HG02678 (cell line): Measurements from ENCODE around the gene ANKFY1.
"Not testable (repeated sequence)": the region's sequence is repeated elsewhere in the genome, so short reads cannot be mapped to it uniquely, and the experiment has no call there.

Source experiments
- ATAC-seq: cut with Tn5 transposase; IDR thresholded peaks from one replicate; pipeline ENCODE4 v1.9.1; 2021; ENCODE audit warnings: mild to moderate bottlenecking, moderate library complexity; ENCODE audit not compliant: unreplicated experiment

Gene ANKFY1

DNA sequence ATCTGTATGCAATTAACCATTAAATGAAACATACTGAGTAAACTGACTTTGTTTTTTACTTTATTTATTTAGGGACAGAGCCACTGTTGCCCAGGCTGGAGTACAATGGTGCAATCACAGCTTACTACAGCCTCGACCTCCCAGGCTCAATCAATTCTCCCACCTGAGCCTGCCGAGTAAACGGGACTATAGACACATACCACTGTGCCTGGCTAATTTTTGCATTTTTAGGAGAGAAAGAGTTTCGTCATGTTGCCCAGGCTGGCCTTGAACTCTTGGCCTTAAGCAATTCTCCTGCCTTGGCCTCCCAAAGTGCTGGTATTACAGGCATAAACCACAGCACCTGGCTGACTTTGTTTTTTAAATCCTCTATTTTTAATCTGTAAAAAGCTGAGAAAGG, 42.6 kb downstream of the ANKFY1 start:
- ATAC-seq, result no peak

DNA sequence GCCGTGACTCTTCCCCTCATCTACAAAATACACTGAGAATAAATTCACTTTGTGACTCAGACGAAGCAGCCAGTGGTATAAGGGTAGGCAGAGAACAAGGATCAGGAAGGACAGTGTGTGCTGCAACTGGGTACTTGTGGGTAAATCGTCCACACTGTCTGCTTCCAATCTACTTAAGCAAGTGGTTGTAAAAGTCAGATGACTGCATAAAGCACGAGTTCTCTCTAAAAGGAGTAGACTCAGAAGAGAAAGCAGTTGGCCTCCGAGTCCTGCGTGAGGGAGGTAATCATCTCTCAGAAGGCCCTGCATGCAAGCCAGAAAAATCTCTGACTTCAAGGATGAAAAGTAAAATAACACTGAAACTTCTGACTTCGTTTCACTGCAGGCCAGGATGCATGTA, 43.1 kb downstream of the ANKFY1 start:
- ATAC-seq, result no peak

- no peak for ATAC-seq
These were observed 44.5 kb downstream of the ANKFY1 start for GRCh38 chr17:4219241-4219640.

DNA sequence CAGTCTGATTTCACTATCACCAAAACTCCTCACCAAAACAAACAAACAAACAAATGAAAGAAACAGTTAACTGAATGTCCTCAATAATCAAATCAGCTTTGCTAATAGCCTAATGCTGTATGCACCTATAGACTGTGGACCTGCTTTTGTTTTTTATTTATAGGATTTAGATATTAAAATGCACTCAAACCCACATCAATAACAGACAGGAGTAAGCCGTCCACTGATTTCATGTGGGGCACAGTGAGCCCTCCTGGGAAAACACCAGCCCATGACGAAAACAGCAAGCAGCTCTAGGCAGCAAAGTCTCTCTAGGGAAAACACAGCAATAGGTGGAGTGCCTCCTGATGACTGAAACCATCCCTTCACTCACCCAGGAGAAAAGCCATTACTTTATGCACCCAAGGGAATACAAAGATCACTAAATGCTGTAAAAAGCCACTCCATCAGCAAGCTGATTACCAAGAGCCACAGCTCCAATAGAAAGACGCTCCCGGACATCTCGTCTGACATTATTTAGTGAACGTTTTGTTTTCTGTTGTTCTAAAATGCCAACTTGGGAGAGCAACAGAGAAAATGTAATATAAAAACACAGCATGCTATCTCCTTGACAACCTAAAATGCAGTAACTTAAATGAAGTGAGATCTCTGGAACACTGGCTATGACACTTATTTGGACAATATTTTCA, 47.8 kb downstream of the ANKFY1 start:
- no peak for ATAC-seq

DNA sequence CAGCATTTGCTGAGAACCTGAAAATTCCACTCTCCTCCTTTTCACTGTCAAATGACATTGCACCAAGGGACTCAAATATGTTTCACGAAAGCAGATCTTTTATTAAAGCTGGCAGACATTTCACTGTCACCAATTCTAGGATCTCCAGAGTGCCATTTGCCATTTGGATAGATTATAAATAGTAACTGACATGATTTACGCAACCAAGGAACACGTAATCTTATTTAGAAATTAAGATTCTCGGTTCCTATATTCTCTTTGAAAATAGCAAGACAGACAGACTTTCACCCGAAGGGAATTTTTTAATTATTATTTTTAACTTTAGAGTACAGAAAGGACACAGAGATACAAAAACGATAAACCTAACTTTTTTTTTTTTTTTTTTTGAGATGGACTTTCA, 49.6 kb downstream of the ANKFY1 start:
- ATAC-seq, result no peak

DNA sequence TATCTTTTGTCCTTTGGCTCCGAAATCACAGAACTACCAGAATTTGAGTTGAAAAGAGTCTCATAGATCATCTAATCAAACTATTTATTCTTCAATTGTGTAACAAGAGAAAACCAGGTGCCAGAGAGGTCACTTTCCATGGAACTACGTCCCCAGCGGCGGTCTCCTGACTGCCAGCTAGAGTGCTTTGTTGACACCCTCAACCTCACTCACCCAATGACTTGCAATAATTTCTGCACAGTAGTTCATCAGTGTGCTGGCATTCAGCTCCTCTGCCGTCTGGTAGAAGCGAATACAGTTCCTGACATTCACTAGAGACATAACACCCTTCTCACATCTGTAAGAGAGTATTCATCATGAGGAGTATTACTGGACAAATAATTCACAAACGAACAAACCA, 54.2 kb downstream of the ANKFY1 start:
- no peak for ATAC-seq

DNA sequence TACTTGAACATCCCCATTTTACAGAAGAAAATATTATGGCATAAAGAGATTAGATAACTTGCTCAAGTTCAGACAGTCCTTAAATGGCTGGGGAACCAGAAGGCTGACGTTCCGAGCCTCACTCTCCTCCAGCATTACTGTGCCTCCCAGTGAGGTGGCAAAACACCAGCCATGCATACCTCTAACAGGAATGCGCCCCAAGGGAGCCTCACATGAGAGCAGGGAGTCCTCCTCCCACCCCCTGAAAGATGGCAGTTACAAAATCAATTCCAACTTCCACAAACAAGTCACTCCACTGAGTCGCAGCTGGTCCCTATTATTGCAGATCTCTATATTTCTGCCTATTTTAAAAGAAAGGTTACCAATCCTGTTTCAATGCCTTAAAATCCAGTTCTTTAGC, 55.5 kb downstream of the ANKFY1 start:
- no peak for ATAC-seq

- no peak for ATAC-seq
These were observed 56.8 kb downstream of the ANKFY1 start for GRCh38 chr17:4206962-4207361.

GRCh38 chr17:4205917-4206316, 57.9 kb downstream of the ANKFY1 start:
- ATAC-seq, result no peak

DNA sequence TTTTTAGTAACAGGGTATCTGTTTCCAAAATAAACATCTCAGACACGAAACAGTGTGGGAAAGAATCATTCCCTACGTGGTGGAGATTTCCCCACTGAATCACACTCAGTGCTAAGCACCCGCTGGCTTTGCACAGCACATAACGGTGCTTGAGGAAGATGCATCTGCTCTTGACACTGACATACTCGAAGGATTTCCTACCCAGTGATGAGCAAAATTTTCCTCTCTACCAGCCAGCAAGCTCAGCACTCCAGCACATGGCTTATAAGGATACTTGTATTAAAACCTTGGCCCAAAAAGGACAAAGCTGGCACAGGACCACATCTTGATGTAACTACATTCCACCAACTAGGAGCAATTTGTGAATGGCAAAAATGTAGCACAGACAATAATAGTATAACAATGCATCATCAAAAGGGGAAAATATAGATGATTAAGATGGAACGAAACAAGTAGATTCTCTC, 59.0 kb downstream of the ANKFY1 start:
- no peak for ATAC-seq

- ATAC-seq, result no peak
These were observed 59.6 kb downstream of the ANKFY1 start for GRCh38 chr17:4204190-4204589.

GRCh38 chr17:4201226-4201625, 62.6 kb downstream of the ANKFY1 start:
- ATAC-seq, result no peak

DNA sequence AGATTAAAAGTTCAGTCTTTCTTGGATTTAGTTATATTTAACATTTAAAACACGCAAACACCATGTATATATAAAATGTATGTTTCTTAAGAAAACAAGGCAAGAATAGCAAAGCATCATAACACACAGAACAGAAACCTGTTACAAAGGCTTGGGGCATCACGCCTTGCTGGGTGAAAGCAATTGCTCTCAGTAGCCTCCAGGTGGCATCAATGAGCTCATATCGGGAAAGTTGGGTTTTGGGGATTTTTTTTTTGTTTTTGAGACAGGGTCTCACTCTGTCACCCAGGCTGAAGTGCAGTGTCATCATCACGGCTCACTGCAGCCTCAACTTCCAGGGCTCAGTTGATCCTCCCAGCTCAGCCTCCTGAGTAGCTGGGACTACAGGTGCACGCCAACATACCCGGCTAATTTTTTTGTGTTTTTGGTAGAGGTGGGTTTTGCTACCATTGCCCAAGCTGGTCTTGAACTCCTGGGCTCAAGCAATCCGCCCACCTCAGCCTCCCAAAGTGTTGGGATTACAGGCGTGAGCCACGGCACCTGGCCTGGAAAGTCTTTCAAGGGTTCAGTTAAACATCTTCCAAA, 63.9 kb downstream of the ANKFY1 start:
- ATAC-seq, result no peak

- no peak for ATAC-seq
These were observed 64.8 kb downstream of the ANKFY1 start for GRCh38 chr17:4198995-4199394.

DNA sequence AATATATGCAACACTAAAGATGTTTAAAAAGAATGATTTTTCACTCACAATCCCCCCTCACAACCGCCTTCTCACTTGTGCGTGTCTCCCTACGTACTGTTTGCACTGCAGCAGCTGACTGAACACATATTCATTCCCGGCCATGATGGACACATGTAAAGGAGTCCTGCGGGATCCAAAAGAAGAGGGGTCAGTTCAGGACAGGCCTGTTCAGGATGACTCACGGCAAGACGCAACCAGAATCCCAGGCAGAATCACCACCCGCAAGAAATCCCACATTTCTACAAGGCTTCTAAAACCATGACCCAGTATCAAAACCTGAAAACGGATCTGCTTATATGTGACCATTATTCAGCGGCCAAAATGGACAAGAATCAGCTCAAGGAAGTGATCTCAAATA, 68.5 kb downstream of the ANKFY1 start:
- no peak for ATAC-seq

DNA sequence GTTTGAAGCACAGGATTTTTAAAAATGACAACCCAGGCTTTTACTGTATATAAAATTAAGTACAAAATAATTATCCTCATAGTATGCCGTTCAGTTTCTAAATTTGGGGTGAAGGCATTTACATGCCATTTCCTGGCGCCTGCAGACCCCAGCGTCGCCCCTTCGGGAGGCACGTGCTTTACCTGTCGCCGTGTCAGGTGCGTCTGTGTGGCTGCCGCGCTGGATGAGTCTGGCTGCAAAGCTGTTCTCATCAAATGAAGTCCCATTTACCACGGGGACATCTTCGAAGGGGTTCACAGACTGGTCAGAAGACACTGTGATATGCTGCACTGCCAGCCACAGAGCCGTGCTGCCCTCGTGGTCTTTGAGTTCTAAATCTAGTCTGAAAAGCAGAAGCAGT, 69.0 kb downstream of the ANKFY1 start:
- ATAC-seq, result no peak

DNA sequence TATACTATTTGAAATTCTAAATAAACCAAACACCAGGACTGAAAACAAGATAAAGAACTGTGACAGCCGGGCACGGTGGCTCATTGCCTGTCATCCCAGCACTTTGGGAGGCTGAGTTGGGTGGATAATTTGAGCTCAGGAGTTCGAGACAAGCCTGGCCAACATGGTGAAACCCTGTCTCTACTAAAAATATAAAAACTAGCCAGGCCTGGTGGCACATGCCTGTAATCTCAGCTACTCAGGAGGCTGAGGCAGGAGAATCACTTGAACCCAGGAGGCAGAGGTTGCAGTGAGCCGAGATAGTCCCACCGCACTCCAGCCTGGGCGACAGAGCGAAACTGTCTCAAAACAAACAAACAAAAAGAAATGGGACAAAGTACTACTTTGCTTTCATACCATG, 73.0 kb downstream of the ANKFY1 start:
- ATAC-seq, result not testable (repeated sequence)

- no peak for ATAC-seq
These were observed 74.5 kb downstream of the ANKFY1 start for GRCh38 chr17:4189280-4189679.

DNA sequence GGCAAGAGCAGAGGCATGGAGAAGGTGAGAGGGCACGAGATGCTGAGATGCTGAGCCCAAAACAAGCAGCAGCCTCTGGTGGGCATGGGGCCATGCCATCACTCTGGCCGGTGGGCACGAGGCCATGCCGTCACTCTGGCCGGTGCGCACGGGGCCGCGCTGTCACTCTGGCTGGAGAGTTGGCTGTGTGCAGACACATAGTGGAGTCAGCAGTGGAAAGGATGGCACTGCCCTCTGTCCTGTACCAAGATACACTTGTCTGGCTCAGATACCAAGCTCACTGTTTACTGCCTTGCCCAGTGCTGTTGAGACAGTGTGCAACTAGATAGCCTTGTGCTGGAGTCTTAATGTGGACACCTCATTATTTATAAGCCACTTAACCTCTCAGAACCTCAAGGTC, 75.7 kb downstream of the ANKFY1 start:
- no peak for ATAC-seq

DNA sequence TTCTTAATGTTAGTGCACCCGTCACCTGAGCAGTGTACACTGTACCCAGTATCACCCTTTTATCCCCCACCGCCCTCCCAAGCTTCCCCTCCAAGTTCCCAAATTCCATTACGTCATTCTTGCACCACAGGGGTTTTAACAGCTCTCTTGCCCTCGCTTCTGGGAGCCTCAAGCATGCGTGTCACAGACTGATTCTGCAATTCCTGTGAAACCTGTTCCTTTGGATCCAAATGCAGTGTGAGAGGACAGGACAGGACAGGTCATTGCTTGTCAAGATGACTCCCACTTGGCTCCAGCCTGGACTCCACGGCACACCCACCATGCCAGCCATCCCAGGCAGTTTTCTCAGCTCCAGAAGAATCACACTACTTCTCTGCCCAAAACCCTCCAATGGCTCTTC, 76.7 kb downstream of the ANKFY1 start:
- no peak for ATAC-seq

GRCh38 chr17:4186357-4186881, 77.4 kb downstream of the ANKFY1 start:
- no peak for ATAC-seq

DNA sequence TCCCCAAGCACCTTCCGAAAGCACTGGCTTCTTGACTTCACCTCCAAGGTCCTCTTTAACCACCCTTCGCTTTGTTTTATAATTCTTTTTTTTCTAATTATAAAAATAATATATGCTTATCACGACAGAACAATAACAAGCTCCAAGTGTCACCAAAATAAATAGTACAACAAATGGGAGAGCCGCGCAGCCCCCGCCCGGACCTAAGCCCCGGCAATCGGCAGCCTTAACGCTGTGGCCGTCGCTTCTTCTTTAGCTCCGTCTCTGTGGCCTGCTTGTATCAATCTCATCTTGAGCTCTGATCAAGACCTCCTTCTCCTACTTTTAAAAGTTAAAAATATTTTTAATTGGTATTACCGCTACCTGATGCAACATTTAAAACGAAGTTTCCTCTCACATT, 78.1 kb downstream of the ANKFY1 start:
- no peak for ATAC-seq

DNA sequence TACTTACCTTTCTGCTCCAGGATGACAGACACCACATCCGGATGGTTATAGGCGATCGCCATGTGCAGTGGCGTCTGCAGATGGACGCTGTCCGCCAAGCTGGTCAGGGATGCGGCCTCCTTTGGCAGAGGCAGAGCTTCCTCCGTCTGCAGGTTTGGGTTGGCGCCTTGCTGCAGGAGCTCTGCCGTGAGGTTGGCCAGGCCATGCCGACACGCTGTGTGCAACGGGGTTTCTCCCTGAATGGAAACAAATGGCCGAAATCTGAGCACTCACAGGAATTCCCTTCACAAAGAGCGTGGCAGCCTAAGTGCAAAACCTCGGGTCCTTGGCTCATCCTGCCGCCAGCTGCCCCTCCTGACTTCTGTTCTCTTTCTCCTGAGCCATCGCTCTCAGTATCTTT, 79.0 kb downstream of the ANKFY1 start:
- ATAC-seq, result no peak
